GM12874 (cell line): Measurements from ENCODE around the gene GPD1.
A peak's percentile ranks its signal among the peaks of the same experiment; 100 is the strongest.

Source experiments
- TF ChIP-seq, protein P1 (sequence below): IDR thresholded peaks from 2 replicates; pipeline ENCODE4 v1.5.1; 2011; ENCODE audit warnings: low read depth, mild to moderate bottlenecking, control low read depth, low read length, moderate library complexity; ENCODE audit not compliant: insufficient read depth

GPD1 gene

DNA sequence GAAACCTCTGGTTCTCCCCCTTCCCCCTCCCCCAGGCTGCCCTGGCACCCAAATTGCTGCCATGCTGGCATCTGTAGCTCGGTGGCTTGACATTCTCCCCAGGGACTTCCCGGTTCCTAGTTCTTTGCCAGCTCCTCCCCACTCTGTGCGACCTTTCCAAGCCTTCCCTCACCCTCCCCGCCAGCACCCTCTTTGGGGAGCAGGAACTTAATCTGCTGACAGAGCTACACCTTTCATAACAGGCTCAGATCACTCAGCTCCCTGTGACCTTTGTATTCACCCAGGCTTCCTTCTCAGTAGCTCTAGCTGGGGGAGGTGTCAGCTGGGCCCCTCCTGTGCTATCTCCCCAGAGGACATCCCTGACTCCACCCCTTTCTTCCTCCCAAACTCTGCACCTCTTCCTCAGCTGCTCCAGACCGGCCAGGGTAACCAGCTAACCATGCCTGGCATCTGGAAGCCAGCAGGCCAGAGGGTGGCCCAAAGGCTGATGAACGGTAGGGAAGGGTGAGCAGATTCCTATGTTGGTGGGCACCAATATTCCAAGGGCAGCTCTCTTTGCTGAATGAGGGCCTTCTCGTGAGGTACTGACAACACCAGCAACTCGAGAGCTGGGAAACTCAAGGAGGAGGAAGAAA is 6.4 kb downstream of the GPD1 start:
- TF ChIP-seq, protein P1, sequence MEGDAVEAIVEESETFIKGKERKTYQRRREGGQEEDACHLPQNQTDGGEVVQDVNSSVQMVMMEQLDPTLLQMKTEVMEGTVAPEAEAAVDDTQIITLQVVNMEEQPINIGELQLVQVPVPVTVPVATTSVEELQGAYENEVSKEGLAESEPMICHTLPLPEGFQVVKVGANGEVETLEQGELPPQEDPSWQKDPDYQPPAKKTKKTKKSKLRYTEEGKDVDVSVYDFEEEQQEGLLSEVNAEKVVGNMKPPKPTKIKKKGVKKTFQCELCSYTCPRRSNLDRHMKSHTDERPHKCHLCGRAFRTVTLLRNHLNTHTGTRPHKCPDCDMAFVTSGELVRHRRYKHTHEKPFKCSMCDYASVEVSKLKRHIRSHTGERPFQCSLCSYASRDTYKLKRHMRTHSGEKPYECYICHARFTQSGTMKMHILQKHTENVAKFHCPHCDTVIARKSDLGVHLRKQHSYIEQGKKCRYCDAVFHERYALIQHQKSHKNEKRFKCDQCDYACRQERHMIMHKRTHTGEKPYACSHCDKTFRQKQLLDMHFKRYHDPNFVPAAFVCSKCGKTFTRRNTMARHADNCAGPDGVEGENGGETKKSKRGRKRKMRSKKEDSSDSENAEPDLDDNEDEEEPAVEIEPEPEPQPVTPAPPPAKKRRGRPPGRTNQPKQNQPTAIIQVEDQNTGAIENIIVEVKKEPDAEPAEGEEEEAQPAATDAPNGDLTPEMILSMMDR, result no peak

DNA sequence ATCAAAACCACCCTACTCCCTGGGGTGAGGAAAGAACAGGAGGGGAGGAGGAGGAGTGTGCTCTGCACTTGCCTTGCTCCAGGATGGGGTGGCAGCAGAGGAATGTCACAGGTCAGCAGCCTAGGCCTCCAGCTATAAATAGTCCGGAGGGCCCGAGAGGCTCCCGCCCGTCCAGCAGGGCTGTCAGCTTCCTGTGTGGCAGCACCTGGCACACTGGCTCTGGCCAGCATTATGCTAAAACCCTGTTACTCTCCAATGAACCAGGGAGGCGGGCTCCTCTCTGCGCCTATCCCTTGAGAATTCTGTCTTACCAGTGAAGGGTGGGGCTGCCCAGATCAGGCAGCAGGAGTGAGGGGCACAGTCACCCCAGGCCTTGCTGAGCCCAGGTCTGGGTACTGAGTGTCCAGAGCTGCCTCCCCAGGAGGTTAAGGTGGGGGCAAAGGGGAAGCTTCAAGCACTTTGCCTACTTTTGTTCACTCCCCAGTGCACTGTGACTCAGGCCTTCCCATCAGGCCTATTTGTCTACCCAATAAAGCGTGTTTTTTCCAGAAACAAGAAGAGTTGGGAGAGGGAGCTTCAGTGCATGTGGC is 7.0 kb downstream of the GPD1 start:
- TF ChIP-seq, protein P1, result no peak

DNA sequence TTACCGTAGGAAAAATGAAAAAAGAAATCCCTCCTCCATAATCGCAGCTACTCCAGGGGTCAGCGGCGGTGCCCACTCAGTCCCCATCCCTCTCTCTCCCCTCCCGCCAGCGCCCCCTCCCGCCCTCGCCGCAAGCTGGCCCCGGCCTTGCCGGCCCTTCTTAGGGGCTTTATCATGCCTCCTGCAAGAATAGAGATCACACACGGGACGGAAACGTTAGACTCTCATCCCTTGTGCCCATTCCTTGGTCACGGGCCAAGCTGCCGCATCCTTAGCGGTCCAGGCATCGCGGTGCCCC is 7.5 kb downstream of the GPD1 start:
- TF ChIP-seq, protein P1, result no peak

DNA sequence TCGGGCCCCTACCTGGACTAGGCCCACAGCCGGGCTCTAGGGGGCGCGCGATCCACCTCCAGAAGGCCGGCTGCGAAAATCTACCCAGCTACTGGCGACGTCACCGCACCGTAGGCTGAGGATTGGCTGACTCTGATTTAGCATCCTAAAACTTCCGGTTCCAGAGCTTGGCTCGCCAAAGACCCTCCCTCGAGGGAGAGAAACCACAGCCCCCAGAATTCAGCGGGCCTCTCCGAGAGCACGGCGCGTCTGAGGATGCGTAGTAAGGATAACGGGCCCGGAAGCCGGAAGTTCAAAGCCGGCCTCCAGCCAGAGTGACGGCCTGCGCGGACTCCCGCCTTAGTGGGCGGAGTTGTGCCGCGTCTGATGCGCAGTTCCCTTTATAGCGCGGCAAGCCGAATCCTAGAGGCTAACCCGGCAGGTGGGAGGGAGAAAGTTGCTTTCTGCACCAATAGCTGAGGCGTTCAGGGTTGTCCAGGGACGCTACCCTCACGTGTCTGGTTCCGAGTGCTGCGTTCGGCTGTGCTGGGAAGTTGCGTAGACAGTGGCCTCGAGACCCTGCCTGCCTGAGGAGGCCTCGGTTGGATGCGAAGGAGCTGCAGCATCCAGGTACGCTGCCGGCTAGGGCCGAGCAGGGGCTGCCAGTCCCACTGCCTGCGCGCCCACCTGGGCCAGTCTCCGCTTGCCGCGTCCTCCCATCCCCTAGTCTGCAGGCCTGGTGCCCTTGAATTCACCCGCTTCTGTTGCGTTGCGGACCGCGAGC is 8.1 kb downstream of the GPD1 start, which contains the start of gene COX14:
Gene COX14 (plus strand): TSS at position 544 of the 763 bp plus-strand sequence. CDS start 7,808 bp downstream, outside the sequence.
- TF ChIP-seq, protein P1, result peak; percentile 94

DNA sequence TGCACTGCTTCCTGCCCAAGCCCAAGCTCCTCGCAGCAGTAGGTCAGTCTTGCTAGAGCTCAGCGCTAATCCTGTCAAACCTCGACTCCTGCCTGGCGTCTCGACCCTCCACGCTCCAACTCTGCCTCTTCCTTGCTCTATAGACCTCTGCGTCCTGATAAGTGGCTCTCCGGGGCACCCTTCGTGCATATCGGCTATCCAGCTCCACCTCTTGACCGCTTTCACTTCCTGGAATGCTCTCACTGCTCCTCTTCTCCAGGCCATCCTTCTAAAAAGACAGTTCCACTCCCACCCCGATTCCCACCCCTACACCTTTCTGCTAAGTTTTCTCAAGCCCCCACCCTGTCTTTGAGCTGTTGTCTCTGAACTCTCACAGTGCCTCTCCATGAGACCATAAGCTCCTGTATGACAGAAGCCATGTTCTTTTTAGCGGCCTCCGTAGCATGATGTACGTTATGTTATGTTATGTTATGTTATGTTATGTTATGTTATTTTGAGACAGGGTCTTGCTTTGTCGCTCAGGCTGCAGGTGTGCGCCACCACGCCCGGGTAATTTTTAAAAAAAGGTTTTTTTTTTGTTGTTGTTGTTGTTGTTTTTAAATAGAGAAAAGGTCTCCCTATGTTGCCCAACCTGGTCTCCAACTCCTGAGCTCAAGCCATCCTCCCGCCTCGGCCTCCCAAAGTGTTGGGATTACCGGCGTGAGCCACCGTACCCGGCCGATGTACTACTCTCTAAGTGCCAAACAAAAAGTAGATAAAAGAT is 8.8 kb downstream of the GPD1 start:
- TF ChIP-seq, protein P1, result no peak

DNA sequence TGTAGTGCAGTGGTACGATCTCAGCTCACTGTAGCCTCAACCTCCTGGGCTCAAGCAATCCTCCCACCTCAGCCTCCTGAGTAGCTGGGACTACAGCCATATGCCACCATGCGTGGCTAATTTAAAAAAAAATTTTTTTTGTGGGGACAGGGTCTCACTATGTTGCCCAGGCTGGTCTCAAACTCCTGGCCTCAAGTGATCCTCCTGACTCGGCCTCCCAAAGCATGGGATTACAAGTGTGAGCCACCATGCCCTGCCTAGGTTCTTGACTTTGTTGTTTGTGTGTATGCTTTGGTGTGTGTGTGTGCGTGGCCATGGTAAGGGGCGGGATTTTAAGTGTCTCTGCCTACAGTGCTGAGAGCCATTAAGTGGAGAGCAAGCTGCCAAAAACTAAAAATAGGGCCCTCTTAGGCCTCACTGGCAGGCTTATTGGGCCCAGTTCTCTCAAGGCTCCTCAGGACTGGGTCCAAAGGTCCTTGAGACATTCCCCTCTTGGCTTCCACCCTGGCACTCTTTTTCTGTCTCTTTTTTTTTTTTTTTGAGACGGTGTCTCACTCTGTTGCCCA is 13.3 kb downstream of the GPD1 start:
- TF ChIP-seq, protein P1, result no peak

DNA sequence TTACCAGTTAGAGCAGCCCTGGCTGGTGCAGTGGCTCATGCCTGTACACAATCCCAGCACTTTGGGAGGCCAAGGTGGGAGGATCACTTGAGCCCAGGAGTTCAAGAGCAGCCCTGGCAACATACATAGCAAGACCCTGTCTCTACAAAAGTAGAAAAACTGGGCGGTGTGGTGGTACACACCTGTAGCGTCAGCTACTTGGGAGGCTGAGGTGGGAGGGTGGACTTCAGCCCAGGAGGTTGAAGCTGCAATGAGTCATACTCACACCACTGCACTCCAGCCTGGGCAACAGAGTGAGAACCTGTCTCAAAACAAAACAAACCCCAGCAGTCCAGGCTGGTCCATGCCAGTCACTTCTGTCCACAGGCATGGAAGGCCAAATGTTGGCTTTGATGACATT is 15.6 kb downstream of the GPD1 start:
- TF ChIP-seq, protein P1, result no peak
